ENCODE data around the gene FAM217A. TPM values are rescaled to one million over a fixed set of nuclear protein-coding genes. Genes with fewer than 3 reads are reported as not detected.
A peak's percentile ranks its signal among the peaks of the same experiment; 100 is the strongest.
"Not testable (repeated sequence)": the region's sequence is repeated elsewhere in the genome, so short reads cannot be mapped to it uniquely, and the experiment has no call there.

FAM217A gene
- total RNA-seq, 1 donor: not detected

DNA sequence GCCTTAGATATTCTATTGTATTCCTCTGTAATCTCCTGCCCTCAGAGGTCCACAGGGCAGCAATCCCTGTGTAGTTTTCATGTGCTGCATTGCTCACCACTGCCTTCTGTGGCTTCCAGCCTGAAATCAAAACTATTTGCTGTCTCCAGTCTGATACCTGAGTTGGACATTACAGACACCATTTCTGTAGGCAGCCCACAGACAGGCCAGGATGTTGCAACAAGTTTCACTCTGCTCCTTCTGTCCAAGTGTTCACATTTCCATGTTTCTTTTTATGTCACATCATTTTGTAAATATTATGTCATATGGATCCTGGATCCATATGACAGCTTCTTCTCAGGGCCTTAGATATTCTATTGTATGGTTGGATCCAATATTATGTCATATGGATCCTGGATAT lies 34.7 kb upstream of the FAM217A start:
- TF ChIP-seq, protein P1, sequence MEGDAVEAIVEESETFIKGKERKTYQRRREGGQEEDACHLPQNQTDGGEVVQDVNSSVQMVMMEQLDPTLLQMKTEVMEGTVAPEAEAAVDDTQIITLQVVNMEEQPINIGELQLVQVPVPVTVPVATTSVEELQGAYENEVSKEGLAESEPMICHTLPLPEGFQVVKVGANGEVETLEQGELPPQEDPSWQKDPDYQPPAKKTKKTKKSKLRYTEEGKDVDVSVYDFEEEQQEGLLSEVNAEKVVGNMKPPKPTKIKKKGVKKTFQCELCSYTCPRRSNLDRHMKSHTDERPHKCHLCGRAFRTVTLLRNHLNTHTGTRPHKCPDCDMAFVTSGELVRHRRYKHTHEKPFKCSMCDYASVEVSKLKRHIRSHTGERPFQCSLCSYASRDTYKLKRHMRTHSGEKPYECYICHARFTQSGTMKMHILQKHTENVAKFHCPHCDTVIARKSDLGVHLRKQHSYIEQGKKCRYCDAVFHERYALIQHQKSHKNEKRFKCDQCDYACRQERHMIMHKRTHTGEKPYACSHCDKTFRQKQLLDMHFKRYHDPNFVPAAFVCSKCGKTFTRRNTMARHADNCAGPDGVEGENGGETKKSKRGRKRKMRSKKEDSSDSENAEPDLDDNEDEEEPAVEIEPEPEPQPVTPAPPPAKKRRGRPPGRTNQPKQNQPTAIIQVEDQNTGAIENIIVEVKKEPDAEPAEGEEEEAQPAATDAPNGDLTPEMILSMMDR (IDR thresholded peaks at IDR 0.05; ENCODE audit: extremely low read depth, low read depth, low read length): no peak
- Histone ChIP-seq H3K27me3 (ENCODE audit: insufficient read depth, low read length) (peaks cover 2% of the 10 kb centered on the region), H3K27ac (ENCODE audit: low read depth, low read length) (peak overlapping the region; percentile 36), H3K4me2 (ENCODE audit: insufficient read depth, low read length) (peak overlapping the region; percentile 45), H3K36me3 (ENCODE audit: insufficient read depth, low read length) (peaks cover 31% of the 10 kb centered on the region), H4K20me1 (ENCODE audit: insufficient read depth, low read length) (no peaks in the 10 kb centered on the region), H3K4me3 (ENCODE audit: insufficient read depth, low read length) (no peak overlapping the region), H3K4me1 (ENCODE audit: insufficient read depth, low read length) (peaks cover 18% of the 10 kb centered on the region), H3K79me2 (ENCODE audit: insufficient read depth, low read length) (no peaks in the 10 kb centered on the region), H2AFZ (ENCODE audit: low read length) (no peak overlapping the region), H3K9me3 (ENCODE audit: low read depth, low read length) (no peaks in the 10 kb centered on the region)
- no peak for DNase-seq (ENCODE audit: insufficient read length, low spot score, missing footprints)

DNA sequence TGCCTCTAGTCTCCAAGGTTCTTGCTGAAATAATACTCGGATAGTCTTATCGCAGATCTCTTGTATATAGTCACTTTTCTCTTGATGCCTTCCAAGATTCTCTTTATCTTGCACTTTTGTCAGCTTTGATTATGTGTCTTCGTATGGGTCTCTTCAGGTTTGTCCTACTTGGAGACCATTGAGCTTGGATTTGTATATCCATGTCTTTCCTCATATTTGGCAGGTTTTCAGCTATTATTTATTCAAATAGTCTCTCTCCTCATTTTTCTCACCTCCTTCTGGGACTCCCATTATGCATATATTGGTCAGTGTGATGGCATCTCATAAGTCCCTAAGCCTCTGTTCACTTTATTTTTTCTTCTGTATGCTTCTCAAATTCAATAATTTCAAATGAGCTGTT lies 33.4 kb upstream of the FAM217A start:
- Histone ChIP-seq H3K4me1 (ENCODE audit: insufficient read depth, low read length) (peaks cover 18% of the 10 kb centered on the region), H3K27me3 (ENCODE audit: insufficient read depth, low read length) (peaks cover 5% of the 10 kb centered on the region), H4K20me1 (ENCODE audit: insufficient read depth, low read length) (no peaks in the 10 kb centered on the region), H3K9me3 (ENCODE audit: low read depth, low read length) (no peaks in the 10 kb centered on the region), H3K79me2 (ENCODE audit: insufficient read depth, low read length) (no peaks in the 10 kb centered on the region), H2AFZ (ENCODE audit: low read length) (no peak overlapping the region), H3K4me2 (ENCODE audit: insufficient read depth, low read length) (no peak overlapping the region), H3K4me3 (ENCODE audit: insufficient read depth, low read length) (no peak overlapping the region), H3K27ac (ENCODE audit: low read depth, low read length) (no peak overlapping the region), H3K36me3 (ENCODE audit: insufficient read depth, low read length) (peaks cover 21% of the 10 kb centered on the region)
- TF ChIP-seq, protein P1 (IDR thresholded peaks at IDR 0.05; ENCODE audit: extremely low read depth, low read depth, low read length): no peak
- DNase-seq (ENCODE audit: insufficient read length, low spot score, missing footprints): no peak

DNA sequence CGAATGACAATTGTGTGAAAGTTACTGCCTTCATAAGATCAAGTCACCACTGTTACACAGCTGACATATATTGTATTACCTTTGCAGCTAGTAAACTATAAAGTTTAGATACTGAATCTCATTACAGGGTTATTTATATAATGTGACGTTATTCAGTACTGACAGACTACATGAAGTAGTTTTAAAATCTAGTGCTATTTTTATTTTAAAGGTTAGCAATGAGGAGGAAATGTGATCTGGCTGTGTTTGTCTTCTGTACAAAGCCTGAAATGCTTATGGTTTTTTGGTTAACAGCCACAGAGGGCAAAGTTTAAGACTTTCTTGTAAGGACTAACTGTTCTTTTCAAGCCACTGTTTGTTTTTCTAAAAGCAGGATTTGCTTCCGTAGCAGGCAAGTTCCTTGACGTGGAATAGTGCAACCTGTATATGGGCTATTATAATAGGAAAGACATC lies 30.5 kb upstream of the FAM217A start:
- DNase-seq (ENCODE audit: insufficient read length, low spot score, missing footprints); H3K27me3 ChIP-seq (ENCODE audit: insufficient read depth, low read length); H3K9me3 ChIP-seq (ENCODE audit: low read depth, low read length); H3K27ac ChIP-seq (ENCODE audit: low read depth, low read length); H3K36me3 ChIP-seq (ENCODE audit: insufficient read depth, low read length); H4K20me1 ChIP-seq (ENCODE audit: insufficient read depth, low read length); H3K79me2 ChIP-seq (ENCODE audit: insufficient read depth, low read length); H3K4me3 ChIP-seq (ENCODE audit: insufficient read depth, low read length): not testable (repeated sequence)
- peaks cover 12% of the 10 kb centered on the region for H3K4me1 ChIP-seq (ENCODE audit: insufficient read depth, low read length)
- H3K4me2 ChIP-seq (ENCODE audit: insufficient read depth, low read length): peak overlapping the region; percentile 62
- peak overlapping the region; percentile 57 for H2AFZ ChIP-seq (ENCODE audit: low read length)

GRCh38 chr6:4108561-4109093 lies 29.7 kb upstream of the FAM217A start:
- Histone ChIP-seq H3K4me3 (ENCODE audit: insufficient read depth, low read length) (peak overlapping the region; percentile 36), H3K79me2 (ENCODE audit: insufficient read depth, low read length) (no peaks in the 10 kb centered on the region), H3K9me3 (ENCODE audit: low read depth, low read length) (no peaks in the 10 kb centered on the region), H3K4me2 (ENCODE audit: insufficient read depth, low read length) (peak overlapping the region; percentile 62), H4K20me1 (ENCODE audit: insufficient read depth, low read length) (no peaks in the 10 kb centered on the region), H3K4me1 (ENCODE audit: insufficient read depth, low read length) (peaks cover 5% of the 10 kb centered on the region), H2AFZ (ENCODE audit: low read length) (no peak overlapping the region), H3K27ac (ENCODE audit: low read depth, low read length) (no peak overlapping the region), H3K27me3 (ENCODE audit: insufficient read depth, low read length) (peaks cover 5% of the 10 kb centered on the region), H3K36me3 (ENCODE audit: insufficient read depth, low read length) (no peaks in the 10 kb centered on the region)
- DNase-seq (ENCODE audit: insufficient read length, low spot score, missing footprints): no peak
- TF ChIP-seq, protein P1 (IDR thresholded peaks at IDR 0.05; ENCODE audit: extremely low read depth, low read depth, low read length): no peak
